Activated CD4-positive, alpha-beta T cell treated with anti-CD3 and anti-CD28 coated beads, Interleukin-10, Interleukin-2, amounts not matched to agents 100 ng/mL and 50 ng/mL, durations not matched to agents 16 hours and 8 hours (primary cell): ENCODE data around the gene BAHCC1.
"Not testable (repeated sequence)": the region's sequence is repeated elsewhere in the genome, so short reads cannot be mapped to it uniquely, and the experiment has no call there.

Experiments used
- DNase-seq: peaks from one replicate; pipeline ENCODE4 v3.0.0-alpha.2; 2020

Gene BAHCC1

GRCh38 chr17:81414756-81415516 is 19.7 kb downstream of the BAHCC1 start:
- DNase-seq = no peak

GRCh38 chr17:81415681-81416080 is 20.4 kb downstream of the BAHCC1 start:
- DNase-seq = no peak

- no peak for DNase-seq
These were observed 21.4 kb downstream of the BAHCC1 start for GRCh38 chr17:81416612-81417011.

- no peak for DNase-seq
These were observed 22.0 kb downstream of the BAHCC1 start for GRCh38 chr17:81417049-81417878.

- DNase-seq = no peak
These were observed 22.8 kb downstream of the BAHCC1 start for GRCh38 chr17:81417879-81418709.

- DNase-seq = no peak
These were observed 23.6 kb downstream of the BAHCC1 start for GRCh38 chr17:81418710-81419318.

GRCh38 chr17:81419319-81419885 is 24.1 kb downstream of the BAHCC1 start:
- no peak for DNase-seq

GRCh38 chr17:81419886-81420768 is 24.9 kb downstream of the BAHCC1 start:
- DNase-seq = no peak

GRCh38 chr17:81420769-81421462 is 25.7 kb downstream of the BAHCC1 start:
- DNase-seq = no peak

GRCh38 chr17:81422776-81423697 is 27.8 kb downstream of the BAHCC1 start:
- no peak for DNase-seq

GRCh38 chr17:81423698-81424071 is 28.4 kb downstream of the BAHCC1 start:
- DNase-seq = no peak

GRCh38 chr17:81424151-81425017 is 29.1 kb downstream of the BAHCC1 start:
- DNase-seq = no peak

GRCh38 chr17:81425041-81425440 is 29.8 kb downstream of the BAHCC1 start:
- not testable (repeated sequence) for DNase-seq

- not testable (repeated sequence) for DNase-seq
These were observed 30.6 kb downstream of the BAHCC1 start for GRCh38 chr17:81425716-81426392.

GRCh38 chr17:81426393-81427172 is 31.3 kb downstream of the BAHCC1 start:
- DNase-seq = no peak

- no peak for DNase-seq
These were observed 32.2 kb downstream of the BAHCC1 start for GRCh38 chr17:81427173-81428120.
